Measurements from ENCODE around the gene CLHC1. TPM values are rescaled to one million over a fixed set of nuclear protein-coding genes. Genes with fewer than 3 reads are reported as not detected.

CLHC1 gene
- total RNA-seq, 4 donors from 2014 or later, result 22.7 to 32.1 (median 27.1) TPM

DNA sequence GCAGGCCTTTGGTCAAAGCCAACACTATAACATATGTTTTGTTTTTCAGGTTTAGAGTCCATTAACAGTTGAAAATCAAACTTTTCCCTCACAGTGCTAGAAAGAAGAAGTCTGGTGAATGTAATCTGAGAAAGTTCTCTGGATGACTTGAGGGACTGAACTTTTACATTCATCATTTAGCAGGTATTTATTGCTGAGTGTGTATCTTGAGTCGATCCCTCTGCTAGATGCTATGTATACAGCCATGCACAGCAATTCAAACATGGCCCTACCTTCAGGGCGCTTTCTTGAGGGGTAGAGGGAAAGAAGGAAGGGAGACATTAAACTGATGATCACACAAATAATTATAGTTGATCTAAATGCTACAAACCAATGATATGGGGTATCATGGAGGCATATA, 89.6 kb downstream of the CLHC1 start:
- Histone ChIP-seq H3K36me3 (no peaks in the 10 kb centered on the region), H3K27ac (no peak overlapping the region), H3K9me3 (no peaks in the 10 kb centered on the region), H3K4me1 (peaks cover 0 to 5% of the 10 kb centered on the region in 2 donors), H3K27me3 (no peaks in the 10 kb centered on the region), H3K4me3 (replicated peaks in 1 of 3) (no peak overlapping the region)
- DNase-seq, result no peak
- TF ChIP-seq POLR2A (IDR thresholded peaks at IDR 0.05) (no peak), CTCF (IDR thresholded peaks at IDR 0.05) (no peak)
- intact Hi-C loops (cut with DNase I), result no loop called here
- WGBS, 2 donors, result 85 to 87% methylated on average over 2 of the region's 2 CpGs

DNA sequence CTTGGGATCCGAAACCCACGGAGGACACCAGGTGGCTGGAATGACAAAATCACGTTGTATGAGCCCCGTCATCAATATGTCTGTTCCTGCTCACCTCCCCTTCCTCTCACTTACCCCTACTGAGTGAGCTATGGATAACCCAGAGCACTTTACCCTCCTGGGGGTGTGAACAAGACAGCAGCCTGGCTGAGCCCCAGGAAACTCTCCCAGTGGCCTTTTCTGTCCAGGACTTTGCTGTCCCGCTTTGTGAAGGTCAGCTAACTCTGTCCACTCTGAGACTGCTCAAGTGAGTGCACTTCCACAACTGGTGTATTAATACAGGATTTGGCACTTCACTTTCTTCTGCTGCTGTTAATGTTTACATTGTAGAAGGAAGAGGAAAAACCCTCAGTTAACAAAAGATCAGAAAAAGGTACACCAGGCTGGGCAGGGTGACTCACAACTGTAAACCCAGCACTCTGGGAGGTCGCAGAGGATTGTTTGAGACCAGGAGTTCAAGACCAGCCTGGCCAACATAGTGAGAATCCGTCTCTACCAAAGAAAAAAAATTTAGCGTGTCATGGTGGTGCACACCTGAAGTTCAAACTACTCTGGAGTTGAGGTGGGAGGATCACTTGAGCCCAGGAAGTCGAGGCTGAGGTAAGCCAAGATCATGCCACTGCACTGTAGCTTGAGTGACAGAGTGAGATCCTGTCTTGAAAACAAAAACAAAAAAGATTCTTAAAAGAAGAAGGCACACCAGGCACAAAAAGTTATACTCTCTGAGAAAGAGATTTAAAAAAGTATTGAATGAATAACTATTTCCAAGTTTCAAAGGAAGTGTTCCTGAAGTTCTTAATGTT, 90.3 kb downstream of the CLHC1 start:
- intact Hi-C loops (cut with DNase I), result no loop called here
- 89 to 91% methylated on average over 9 of the region's 9 CpGs for WGBS, 2 donors
- Histone ChIP-seq H3K27ac (no peak overlapping the region), H3K9me3 (no peaks in the 10 kb centered on the region), H3K4me1 (peaks cover 1 to 11% of the 10 kb centered on the region in 2 donors), H3K36me3 (no peaks in the 10 kb centered on the region), H3K4me3 (replicated peaks in 1 of 3) (no peak overlapping the region), H3K27me3 (no peaks in the 10 kb centered on the region)
- TF ChIP-seq POLR2A (IDR thresholded peaks at IDR 0.05) (no peak), CTCF (IDR thresholded peaks at IDR 0.05) (no peak)
- DNase-seq, result no peak

- peaks cover 6 to 20% of the 10 kb centered on the region in 2 donors for H3K4me1 ChIP-seq
- 86 to 90% methylated on average over 8 of the region's 8 CpGs for WGBS, 2 donors
- no peak overlapping the region for H3K4me3 ChIP-seq (replicated peaks in 1 of 3)
- no peaks in the 10 kb centered on the region for H3K9me3 ChIP-seq
- TF ChIP-seq CTCF (IDR thresholded peaks at IDR 0.05), result no peak
- TF ChIP-seq POLR2A (IDR thresholded peaks at IDR 0.05), result no peak
- H3K36me3 ChIP-seq, result no peaks in the 10 kb centered on the region
- no peaks in the 10 kb centered on the region for H3K27me3 ChIP-seq
- DNase-seq, result no peak
- intact Hi-C loops (cut with DNase I), result no loop called here
- no peak overlapping the region for H3K27ac ChIP-seq
Measured at GRCh38 chr2:55140316-55141219, 91.5 kb downstream of the CLHC1 start.

GRCh38 chr2:55139305-55139704, 92.8 kb downstream of the CLHC1 start:
- no peak overlapping the region for H3K4me3 ChIP-seq (replicated peaks in 1 of 3)
- H3K4me1 ChIP-seq, result peaks cover 6 to 24% of the 10 kb centered on the region in 2 donors
- H3K36me3 ChIP-seq, result no peaks in the 10 kb centered on the region
- WGBS, 2 donors, result 79 to 85% methylated on average over 3 of the region's 3 CpGs
- intact Hi-C loops (cut with DNase I), result no loop called here
- H3K27me3 ChIP-seq, result no peaks in the 10 kb centered on the region
- DNase-seq, result no peak
- H3K9me3 ChIP-seq, result no peaks in the 10 kb centered on the region
- no peak overlapping the region for H3K27ac ChIP-seq
- TF ChIP-seq POLR2A (IDR thresholded peaks at IDR 0.05) (no peak), CTCF (IDR thresholded peaks at IDR 0.05) (no peak)

DNA sequence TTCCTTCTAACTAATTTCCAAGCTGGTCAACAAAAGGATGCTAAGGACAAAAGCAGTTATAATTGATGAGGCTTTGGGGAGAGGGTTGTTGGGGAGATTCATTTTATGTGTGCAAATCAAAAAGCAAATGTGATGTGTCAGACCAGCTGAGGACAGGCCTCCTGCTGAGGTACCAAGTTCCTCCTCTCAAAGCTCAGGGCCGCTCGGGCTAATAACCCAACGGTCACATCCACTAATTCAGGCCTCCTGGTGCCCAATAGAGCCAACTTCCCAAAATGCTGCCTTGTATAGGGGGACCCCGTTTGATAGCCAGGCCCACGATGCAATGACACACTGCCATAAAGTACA, 93.2 kb downstream of the CLHC1 start:
- no peaks in the 10 kb centered on the region for H3K27me3 ChIP-seq
- H3K4me1 ChIP-seq, result peaks cover 6 to 27% of the 10 kb centered on the region in 2 donors
- H3K27ac ChIP-seq, result no peak overlapping the region
- no peaks in the 10 kb centered on the region for H3K36me3 ChIP-seq
- 93 to 95% methylated on average over 5 of the region's 5 CpGs for WGBS, 2 donors
- intact Hi-C loops (cut with DNase I), result no loop called here
- H3K4me3 ChIP-seq (replicated peaks in 1 of 3), result no peak overlapping the region
- no peak for TF ChIP-seq CTCF (IDR thresholded peaks at IDR 0.05)
- no peak for TF ChIP-seq POLR2A (IDR thresholded peaks at IDR 0.05)
- no peaks in the 10 kb centered on the region for H3K9me3 ChIP-seq
- no peak for DNase-seq
